Stimulated activated CD4-positive, alpha-beta T cell treated with anti-CD3 and anti-CD28 coated beads, Interleukin-4, amount 100 ng/mL, for 1 hour (primary cell): ENCODE measurements around the gene PRLH.

Source experiments
- DNase-seq: peaks from one replicate; pipeline ENCODE4 v3.0.0-alpha.2; 2020

Gene PRLH, protein sequence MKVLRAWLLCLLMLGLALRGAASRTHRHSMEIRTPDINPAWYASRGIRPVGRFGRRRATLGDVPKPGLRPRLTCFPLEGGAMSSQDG

DNA sequence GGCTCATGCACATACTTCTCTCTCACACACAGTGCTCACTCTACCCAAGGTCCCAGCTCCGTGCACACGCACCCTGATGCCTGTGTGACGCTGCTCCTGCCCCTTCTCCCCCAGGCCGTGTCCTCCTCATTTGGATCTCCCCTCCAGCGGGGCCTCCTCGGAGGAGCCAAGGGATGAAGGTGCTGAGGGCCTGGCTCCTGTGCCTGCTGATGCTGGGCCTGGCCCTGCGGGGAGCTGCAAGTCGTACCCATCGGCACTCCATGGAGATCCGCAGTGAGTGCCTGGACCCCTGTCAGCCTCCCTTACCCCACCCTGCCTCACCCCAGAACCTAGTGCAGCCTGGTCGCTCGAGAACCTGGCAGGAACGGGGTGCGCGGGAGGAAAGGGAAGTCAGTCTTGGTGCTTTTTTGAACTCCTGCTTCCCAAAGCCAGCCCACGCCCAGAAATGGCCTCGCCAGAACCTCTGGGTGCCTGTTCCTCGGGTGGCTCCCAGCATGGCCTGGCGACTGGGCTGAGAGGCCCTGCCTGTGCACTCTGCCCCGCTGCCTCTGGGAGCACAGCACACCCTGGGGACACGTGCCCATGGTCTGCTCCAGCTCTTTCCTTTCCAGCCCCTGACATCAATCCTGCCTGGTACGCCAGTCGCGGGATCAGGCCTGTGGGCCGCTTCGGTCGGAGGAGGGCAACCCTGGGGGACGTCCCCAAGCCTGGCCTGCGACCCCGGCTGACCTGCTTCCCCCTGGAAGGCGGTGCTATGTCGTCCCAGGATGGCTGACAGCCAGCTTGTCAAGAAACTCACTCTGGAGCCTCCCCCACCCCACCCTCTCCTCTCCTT lies at the start of gene PRLH:
PRLH (plus strand) TSS at position 174 of the 835 bp plus-strand sequence; CDS start at position 174, 0 bp downstream.
- DNase-seq = no peak

DNA sequence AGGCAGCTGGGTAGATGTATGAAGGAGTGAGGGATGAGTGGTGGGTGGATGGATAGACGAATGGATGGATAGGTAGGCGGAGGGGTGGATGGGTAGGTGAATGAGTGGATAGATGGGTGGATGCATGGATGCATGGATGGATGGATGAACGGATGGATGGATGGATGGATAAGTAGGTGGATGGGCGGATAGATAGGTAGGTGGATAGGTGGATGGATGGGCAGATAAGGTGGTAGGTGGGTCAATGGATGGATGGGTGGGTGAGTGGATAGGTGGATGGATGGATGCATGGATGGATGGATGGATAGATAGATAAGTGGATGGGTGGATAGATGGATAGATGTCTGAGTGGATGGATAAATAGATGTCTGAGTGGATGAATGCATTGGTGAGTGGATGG lies 49.2 kb upstream of the PRLH start:
- no peak for DNase-seq

DNA sequence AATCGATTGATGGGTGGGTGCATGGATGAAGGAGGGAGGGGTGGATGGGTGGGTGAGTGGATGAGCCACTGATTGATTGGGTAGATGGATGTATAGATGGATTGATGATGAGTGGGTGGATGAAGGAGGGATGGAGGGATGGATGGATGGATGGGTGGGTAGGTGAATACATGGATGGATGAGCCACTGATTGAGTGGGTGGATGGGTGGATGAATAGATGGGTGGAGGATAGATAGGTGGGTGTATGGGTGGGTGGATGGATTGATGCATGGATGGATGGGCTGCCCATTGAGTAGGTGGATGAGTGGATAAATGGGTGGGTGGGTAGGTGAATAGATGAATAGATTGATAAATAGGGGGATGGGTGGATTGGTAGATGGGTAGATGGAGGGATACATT lies 48.4 kb upstream of the PRLH start:
- DNase-seq = no peak

DNA sequence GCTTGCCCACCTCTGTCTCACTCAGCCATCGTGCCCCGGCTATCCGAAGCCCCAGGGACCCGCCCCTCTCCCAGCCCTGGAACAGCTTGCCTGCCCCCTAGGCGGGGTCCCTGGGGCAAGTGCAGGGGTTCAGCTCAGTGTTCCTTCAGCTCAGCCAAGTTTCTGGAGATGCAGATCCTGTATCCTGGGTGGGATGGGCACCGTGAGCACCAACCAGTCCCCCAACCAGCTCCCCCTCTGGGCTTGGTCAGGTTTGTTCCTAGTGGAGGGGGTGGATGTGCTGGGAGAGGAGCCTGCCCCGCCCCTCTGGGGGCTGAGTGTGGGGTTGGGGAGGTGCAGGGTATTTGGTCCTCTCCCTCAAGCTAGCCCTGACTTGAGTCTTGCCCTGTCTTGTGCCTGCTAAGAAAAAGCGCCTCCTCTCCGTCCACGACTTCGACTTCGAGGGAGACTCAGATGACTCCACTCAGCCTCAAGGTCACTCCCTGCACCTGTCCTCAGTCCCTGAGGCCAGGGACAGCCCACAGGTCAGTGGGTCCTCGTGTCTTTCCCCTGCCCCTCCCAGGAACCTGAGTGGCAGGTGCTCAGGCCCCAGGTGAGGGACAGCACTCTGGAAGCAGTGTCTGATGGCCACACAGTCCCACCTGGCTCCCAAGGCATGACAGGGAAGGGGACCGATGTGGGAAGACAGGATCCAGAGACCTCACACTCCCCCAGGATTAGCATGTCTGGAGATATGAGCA lies 46.7 kb upstream of the PRLH start:
- no peak for DNase-seq

DNA sequence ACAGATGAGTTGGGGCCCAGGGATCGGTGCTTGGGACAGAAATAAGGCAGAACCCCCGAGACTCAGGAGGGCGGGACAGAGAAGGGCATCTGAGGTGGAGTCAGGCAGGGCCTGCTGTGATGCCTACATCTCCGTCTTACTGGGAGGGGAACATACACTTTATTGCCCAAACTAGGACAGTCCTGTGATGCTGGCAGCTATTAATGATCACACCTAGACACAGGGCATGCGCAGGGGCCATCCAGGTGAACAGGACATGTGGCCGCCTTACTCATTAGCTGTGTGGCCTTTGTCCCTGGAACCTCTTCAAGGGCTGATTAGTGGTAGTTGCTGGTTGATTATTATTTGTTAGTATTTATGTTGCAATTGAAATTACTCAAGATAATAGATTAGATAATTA lies 46.1 kb upstream of the PRLH start:
- no peak for DNase-seq

DNA sequence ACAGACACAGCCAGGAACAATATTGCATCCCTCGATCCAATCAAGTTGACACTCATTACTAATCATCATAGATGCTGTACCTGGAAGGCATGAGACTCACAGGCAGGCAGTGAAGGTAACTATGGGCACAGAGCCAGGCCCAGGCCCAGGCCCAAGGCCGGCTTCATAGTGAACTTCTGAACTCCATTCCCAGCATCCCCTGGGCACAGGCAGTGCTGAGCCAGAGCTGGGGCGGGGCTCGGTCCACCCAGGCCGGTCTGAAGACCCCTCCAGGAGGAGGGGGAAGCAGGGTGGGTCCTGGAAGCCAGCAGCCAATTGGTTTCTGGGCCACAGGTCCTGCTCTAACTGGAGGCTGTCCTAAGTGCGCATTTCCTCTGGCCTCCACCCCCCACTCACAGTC lies 41.7 kb upstream of the PRLH start:
- DNase-seq = no peak

DNA sequence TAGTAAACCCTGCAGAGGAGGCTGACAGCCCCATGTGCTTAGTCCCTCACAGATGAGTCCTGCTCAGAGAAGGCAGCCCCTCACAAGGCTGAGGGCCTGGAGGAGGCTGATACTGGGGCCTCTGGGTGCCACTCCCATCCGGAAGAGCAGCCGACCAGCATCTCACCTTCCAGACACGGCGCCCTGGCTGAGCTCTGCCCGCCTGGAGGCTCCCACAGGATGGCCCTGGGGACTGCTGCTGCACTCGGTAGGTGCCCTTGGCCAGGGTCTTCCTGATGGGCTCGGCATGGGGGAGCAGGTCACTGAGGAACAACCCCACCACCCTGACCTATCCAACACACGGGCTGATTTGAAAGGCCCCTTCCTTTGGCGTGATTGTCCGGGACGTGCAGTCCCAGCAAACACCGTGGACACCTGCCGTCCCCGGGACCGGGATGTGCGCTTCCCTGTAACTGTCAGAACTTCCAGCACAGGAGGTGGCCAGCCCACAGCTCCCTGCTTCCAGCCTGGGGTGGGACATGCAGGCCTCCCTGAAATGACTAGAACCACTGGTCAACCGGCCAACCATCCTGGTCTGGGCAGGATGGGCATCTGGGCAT lies 40.7 kb upstream of the PRLH start:
- DNase-seq = no peak

DNA sequence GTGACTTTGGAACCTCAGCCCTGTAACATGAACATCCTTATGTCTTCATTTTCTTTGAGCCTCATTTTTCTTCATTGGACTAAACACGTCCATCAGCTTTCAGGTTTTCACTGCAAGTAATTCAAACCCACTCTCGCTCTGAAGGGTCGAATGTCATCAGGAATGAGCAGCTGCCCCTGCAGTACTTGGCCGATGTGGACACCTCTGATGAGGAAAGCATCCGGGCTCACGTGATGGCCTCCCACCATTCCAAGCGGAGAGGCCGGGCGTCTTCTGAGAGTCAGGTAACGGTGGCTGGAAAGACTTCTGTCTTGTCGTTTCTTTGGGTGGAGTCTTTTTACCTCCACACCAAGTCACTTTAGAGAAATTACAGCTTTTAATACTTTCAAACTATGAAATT lies 39.1 kb upstream of the PRLH start:
- DNase-seq = no peak

DNA sequence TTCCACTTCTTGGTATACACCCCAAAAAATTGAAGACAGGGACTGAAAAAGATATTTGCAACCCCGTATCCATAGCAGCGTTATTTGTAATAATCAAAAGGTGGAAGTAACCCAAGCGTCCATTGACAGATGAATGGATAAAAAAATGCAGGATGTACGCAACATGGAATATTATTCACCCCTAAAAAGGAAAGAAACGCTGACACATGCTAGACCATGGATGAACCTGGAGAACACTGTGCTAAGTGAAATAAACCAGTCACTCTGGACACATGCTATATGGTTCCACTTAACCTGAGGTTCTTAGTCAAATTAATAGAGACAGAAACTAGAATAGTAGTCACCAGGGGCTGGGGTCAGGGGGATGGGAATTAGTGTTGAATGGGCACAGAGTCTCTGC lies 38.6 kb upstream of the PRLH start:
- no peak for DNase-seq

DNA sequence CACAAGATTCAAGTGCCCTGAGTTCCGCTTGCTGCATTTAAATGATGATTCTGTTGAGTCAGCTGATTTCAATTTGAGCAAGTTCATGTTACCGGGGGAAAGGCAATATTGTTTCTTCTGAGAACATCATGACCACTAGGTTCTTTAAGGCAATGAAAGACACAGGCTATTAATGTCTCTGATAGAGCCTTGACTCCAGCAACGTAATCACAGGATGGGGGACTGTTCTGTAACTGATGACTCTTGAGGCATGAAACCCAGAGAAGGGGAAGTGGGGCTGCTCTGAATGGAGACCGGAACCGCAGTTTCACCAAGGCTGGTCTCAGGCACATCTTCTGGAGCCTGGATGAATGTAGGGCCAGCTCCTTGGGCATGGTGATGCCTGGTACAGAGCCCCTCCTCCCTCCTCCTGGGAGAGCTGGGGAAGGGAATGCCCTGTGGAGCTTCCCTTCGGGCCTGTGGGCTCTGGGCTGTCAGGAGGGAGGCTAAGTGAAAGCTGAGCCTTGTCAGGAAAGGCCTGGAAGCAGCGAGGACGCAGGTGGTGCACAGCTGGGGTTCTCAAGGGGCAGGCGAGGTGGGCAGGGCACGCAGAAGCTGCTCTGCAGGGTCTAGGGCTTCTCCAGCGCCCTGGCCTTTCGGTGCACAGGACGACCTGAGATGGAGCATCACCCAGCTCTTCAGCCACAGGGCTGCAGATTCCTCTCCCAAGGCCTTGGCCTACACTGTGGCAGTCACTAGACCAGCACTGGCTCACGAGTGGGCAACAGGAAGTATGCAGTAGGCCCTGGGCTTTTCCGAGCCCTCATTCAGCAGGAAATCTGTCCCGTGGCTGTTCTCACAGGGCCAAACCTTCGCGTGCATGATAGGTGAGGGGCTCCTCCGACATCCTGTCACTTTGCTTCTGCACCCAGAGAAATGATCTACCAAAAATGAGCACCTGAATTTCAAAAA lies 36.6 kb upstream of the PRLH start:
- DNase-seq = no peak

DNA sequence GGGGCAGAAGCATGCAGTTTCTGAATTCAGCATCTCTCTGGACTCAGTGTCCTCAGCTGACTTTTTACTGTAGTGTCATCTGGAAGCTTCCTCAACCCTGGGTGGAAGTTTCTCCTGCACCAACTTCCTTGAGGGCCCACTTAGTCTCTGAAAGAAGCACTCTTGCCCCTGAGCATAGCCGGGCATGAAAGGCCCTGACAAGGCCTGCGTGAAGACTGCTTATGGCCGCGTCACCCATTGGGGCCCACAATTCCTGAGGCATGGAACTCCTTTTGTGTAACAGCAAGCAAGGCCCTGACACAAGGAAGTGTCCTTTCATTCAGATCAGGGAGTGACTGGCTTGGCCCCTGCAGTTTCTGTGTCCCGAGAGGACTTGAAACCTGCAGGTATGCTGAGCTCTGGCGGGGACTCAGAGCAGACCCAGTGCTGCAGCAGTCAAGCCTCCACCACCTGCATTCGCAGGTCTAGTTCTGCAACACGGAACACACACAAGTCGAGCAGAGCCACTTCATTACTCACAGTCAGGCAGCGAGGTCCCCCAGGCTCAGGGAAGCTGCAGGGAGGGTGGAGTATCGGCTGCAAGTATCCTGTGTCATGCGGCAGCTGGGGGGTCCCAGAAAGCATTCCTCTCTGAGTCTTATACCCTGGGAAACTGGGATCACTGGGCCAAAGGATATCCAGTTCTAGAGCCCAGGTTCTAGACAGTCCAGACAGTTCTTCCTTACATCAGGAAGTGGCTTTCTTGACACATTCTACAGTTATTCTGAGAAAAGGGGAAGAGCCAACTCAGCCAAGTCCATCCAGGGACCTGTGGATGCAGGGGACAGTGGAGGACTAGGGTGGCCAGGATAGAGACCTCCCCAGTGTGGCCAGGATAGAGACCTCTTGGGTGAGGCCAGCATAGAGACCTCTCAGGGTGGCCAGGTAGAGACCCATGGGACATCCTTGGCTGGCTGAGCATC lies 35.6 kb upstream of the PRLH start:
- no peak for DNase-seq

DNA sequence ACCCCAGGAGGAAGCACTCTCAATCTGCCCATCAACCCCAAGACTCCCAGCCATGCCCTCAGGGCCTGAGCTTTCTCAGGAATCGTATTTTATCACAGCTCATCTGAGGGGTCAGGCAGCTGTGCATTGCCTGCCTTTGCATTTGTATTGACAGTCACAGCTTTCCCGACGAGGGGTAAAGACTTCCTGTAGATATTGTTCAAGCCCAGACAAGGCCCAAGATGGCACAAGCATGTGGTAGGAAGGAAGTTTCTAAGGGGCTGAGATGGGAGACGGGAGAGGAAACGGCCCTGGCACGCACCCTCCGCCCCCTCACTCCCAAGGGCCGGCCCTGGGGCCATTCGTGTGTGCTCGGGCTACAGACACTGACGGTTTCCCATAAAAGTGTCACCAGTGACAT lies 34.2 kb upstream of the PRLH start:
- no peak for DNase-seq

DNA sequence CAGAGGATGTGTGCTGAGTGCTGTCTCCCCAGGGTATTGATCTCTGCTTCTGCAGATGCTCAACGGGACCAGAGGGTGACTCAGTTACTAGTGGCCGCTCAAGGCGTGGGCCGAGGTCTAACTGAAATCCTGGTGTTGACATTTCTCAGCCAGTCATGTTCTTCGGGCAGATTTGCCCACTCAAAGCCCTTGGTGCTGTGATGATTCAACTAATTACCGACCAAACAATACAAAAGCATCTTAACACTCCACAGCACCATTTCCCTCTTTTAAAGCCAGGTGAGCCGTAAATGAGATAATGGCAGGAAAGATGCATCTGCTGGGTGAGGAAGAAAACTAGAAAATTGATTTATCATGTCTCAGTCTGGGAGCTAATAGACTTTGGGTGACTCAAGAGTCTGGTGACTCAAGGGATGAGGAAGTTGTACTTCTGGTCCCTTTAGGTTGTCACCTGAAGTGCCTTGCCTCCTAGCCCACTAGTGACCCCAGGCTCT lies 32.7 kb upstream of the PRLH start:
- no peak for DNase-seq

DNA sequence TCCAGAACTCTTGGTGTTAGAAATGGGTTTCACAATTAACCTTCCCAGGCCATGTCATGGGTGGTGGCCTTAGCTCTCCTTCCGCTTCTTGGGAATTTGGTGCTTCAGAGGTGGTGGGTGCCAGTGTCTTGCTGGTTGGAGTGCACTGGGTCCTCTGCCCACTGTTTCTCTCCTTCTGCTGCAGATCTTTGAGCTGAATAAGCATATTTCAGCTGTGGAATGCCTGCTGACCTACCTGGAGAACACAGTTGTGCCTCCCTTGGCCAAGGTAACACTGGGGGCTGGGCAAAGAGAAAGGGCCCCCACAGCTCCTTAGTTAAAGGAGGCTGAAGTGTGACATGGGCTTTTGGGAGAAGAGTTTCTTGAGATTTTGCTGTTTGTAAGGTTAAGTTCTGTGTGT lies 32.0 kb upstream of the PRLH start:
- no peak for DNase-seq

DNA sequence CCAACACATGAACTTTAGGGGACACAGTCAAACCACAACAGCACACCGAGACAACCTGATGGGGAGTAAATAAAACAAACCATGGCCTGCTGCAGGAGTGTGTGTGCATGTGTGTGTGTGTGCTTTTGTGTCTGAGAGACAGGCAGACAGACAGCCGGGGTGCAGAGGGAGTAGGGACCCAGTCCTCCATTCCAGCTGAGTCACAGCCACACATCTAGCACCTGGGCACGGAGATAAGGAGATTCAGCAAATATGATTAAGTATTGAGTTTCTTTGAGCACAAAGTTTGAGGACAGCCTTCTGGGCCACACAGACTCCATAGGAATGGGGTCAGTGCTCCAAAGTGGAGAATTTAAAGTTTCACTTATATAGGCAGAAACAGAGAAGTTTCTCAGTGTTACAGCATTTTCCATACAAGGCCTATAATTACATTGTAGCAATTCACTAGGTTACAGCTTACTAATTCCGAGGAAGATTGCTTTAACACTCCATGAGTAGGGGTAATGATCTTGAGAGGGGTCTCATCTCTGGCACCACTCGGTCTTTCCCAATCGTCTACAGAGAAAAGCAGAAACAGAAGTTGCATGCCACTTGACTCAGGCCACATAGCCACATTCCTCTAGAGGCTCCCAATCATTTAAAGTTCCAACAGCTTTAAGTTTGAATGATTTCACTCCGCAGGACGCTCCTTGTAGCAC lies 30.8 kb upstream of the PRLH start:
- no peak for DNase-seq

DNA sequence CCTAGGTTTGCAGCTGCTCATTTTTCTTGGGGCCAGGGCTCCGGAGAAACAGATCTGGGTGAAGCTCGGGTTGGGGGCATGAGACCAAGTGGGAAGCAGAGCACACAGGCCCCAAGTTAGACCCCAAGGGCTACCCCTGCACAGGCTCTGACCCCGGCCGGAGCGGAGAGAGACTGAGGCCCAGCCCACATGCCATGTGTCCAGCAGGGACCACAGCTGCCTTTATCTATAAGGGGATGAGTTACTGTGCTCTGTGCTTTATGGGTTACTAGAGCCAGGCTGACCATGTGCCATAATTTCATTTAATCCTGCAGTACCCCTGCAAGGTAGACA lies 30.3 kb upstream of the PRLH start:
- no peak for DNase-seq

DNA sequence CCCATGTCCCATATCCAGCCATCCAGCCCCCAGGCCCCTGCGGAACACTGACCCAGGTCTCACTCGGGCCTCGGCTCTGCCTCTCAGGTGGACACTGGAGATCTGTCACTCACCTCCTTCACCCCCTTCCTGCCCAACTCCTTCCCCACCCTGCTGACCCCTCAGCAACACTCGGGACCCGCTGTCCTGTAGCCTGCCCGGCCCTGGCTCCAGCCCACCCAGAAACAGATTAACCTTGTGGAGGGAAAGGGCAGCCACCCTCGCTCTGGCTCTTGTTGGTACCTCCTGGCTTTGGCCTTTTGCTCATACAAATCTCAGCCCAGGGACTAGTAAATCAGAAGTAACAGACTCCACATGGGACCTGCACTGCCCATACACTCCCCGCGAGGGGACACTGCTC lies 29.8 kb upstream of the PRLH start:
- DNase-seq = no peak

DNA sequence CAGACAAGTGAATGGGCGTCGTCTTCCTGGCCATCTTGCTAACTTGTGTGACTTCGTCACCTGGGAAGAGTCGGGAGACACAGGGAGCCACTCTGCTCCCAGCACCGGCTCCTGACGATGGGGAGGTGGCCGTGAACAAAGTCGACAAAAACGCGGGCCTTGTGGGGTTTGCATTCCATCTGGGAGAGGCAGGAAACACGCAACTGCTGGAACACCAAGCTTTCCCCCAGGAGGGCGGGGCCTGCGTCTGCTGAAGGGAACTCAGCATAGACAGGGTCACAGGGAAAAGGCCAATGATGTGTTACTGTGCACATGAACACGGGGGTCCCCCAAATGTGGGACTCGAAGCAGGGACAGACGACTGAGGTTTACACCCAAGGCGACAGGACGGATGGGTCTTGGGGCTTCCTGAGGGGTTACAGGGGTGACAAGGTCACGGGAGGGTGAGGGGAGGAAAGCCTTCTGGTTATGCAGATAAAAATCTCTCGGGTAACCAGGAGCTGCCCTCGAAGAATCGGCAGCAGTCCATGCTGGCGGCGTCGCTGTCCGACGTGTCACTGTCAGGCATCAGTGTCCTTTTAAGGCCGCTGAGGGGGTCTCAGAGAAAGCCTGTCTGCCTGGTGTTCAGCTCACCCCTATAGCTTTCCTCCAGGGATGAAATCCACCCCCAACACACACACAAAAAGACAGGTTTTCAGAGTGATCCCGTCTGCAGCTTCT lies 28.2 kb upstream of the PRLH start:
- no peak for DNase-seq

DNA sequence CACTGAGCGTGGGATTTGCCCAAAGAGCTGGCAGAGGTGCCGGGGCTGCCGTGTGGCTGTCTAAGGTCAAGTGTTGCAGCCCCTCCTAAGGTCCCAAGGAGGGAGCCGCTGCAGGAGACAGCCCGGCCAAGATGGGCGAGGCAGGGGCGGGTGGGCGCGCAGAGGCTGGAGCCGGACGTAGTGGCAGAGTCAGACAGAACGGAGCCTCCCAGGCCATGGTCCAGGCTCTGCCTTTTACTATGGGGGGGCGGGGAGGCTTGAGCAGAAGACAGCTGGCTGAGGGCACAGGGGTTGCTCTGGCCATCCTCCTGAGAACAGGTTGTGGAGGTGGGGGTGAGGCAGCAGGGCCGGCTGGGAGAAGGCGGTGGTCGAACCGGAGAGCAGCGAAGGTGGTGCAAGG lies 27.5 kb upstream of the PRLH start:
- DNase-seq = no peak

DNA sequence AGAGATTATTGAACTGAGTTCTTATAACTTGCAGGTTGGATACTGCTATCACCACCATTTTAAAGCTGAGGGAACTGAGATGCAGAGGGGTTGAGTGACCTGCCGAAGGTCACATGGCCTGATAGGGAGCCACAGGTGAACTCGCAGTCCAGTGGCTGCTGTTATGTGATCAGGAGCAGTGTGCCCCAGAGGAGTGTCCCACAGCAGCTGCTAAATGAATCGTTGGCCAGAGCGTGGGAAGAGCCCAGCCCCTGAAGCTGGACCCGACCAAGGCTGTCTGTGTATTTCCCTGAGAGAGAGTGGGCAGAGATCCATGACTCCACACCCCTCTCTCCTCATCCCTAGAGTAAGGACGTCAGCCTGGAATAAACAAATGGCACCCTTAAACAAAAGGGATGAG lies 26.7 kb upstream of the PRLH start:
- DNase-seq = no peak
